Activated CD4-positive, alpha-beta T cell treated with anti-CD3 and anti-CD28 coated beads, Interleukin-2, amount 50 U/mL, for 1 hour (primary cell): ENCODE results near the gene SCGB1A1.
"Not testable (repeated sequence)": the region's sequence is repeated elsewhere in the genome, so short reads cannot be mapped to it uniquely, and the experiment has no call there.

Source experiments
- DNase-seq: peaks from one replicate; pipeline ENCODE4 v3.0.0-alpha.2; 2020

Gene SCGB1A1

DNA sequence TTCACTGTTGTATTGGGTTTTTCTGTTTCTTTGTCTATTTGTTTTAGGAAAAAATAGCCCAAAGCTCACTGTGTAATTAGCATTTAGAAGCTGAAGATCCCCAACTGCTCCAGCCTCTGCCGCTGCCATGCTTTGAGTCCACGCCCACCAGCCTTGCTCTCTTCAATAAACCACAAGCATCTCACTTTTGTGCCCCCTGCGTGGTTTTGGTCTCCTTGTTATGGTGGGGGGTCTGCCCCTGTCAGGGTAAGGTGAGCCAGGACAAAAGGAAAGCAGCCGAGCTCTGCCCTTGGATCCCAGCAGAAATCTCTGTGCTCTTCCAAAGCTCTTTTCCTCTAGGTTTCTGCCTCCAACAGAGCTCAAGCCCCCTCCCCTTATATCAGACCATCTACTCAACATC, 4.2 kb downstream of the SCGB1A1 start:
- no peak for DNase-seq

DNA sequence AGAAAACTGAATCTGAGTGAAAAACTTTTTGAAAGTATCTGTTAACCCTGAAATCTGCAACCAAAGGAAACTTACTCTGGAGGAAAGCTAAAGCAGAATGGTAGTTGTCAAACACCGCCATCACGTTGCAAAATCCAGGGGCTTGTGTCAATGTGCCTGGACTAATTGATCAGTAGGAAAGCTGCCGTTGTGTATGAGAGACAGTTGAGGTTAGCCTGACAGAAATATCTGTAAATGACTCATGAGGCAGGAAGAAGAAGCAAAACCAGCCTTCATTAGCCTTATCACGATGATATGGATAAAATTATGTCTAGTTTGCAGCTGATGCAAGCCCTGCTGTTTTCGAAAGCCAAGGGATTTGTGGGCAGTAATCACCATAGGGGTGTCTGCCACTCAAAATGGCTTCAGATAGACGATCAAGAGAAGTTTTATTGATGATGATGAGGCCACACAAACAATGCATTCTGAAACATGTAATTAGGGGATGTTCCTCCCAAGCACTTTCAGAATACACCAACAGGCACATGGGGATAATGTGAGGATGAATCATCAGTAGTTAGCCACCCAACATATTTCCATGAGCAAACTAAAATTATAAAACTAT, 8.9 kb downstream of the SCGB1A1 start:
- no peak for DNase-seq

DNA sequence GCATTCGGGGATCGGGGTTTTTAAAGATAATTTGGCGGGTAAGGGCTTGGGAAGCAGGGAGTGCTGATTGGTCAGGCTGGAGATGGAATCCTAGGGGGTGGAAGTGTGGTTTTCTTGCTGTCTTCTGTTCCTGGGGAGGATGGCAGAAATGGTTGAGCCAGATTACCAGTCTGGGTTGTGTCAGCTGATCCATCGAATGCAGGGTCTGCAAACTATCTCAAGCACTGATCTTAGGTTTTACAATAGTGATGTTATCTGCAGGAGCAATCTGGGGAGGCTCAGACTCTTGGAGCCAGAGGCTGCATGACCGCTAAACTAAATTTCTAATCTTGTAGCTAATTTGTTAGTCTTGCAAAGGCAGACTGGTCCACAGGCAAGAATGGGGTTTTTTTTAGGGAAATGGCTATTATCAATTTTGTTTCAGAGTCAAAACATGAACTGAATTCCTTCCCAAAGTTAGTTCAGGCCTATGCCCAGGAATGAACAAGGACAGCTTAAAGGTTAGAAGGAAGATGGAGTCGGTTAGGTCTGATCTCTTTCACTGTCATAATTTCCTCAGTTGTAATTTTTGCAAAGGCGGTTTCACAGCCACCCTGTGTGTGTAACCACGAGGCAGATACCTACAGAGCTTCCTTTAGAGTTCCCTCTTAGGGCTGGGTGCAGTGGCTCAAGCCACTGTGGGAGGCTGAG, 10.2 kb downstream of the SCGB1A1 start:
- DNase-seq: no peak

- no peak for DNase-seq
Observed at GRCh38 chr11:62430425-62430824, 11.6 kb downstream of the SCGB1A1 start.

DNA sequence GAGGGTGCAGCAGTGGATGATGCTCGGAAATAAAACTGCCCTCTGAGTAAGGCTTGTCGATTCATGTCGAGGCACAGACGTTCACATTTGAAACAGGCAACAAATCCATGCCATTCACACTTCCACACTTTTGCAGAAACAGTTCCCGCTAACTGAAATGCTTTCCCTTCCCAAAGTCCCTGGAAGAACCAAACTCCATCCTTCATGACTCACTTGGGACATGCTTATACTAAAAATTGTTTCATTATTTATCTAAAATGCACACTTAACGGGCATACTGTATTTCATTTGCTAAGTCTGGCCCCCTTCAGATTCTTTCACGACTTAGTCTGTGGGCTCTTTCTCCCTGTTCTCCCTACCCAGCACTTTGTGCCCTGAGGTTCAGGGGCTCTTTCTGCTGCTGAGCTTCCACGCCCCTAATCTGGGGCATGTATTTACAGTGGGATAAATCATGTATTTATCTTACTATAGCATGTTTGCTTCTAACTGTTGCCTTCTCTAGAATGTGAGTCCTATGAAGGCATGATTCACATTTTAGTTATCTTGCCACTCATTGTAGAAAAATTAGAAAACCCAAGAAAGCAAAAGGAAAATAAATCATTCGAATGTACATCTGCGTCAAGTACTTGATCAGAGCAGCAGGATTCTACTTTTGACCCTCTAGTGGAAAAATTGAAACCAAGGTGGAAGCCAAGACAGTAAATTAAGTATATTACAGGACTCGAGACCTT, 12.5 kb downstream of the SCGB1A1 start:
- DNase-seq: no peak

DNA sequence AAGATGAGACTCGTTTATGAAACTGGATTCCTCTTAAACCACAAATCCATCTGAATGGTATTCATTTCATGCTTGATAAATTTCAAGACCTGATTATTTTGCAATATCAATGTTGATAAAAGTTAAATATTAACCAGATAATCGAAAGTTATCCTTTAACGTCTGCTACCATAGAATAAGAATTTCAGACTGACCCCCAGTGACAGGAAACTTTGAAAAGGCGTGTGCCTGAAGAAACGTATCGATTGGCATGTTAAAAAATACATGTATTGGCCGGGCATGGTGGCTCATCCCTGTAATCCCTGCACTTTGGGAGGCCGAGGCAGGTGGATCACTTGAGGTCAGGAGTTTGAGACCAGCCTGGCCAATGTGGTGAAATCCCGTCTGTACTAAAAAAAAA, 13.9 kb downstream of the SCGB1A1 start:
- no peak for DNase-seq

DNA sequence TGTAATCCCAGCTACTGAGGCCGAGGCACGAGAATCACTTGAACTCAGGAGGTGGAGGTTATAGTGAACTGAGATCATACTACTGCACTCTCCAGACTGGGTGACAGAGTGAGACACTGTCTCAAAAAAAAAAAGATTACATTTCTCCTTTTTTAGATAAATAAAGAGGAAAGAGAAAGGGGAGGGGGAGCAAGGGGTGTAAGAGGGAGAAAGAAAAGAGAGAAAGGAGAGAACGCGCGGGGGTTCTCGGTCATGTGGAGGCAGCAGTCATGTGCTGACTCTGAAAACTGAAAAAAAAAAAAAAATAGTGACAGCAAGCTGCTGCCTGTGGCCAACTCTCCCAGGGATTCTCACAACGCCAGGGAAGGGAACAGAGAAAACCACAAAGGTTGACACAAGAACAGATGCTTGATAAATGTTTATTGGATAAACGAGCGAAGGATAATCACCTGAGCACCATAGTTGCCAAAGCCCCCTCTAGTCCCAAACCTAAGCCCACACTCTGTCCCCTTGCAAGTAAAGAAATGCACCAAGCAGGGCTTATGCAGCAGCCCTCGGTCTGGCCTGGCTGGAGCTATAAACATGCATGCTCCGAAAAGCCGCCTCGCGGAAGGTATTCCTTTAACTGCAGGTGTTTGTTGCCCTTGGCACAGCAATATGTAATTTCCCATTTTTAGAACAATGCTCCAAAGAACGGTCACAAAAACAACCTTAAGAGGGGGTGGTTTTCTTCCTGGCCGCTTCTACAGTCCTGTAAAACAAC, 14.5 kb downstream of the SCGB1A1 start:
- DNase-seq: no peak

- no peak for DNase-seq
Observed at GRCh38 chr11:62433904-62434276, 15.1 kb downstream of the SCGB1A1 start.

DNA sequence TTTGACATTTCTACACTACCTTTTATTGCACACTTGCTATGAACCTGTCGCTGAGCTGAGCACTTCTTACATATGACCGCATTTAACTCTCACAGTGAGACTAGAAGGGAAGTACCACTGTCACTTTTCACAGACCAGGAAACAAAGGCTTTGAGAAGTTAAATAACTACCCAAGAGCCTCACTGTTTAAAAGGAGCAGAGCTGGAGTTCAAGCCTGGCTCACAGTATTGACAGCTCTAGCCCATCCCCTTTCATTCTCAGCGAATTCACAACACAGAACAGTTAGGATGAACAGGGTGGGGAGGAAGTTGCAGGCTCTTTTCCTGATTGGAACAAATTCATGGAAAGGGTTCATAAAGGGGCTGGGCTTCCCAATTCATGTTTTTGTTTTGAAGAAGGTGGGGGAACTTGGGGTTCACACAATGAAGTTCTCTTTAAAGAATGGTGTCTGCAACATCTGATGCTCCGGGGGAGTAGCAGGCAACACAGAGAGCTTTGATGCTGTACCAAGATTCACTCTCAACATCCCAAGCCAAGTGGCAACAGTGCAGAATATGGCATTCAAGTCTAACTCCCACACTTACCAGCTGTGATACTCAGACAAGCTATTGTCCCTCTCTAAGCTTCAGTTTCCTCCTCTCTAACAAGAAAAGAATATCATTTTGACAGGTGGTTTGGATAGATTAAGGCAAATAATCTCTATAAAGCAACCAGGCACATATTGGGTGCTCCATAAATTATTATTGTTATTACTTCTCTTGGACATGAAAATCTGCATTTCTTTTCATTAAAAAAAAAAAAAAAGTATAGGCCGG, 17.2 kb downstream of the SCGB1A1 start:
- DNase-seq: no peak

GRCh38 chr11:62437616-62438015, 18.8 kb downstream of the SCGB1A1 start:
- no peak for DNase-seq

- DNase-seq: no peak
Observed at GRCh38 chr11:62438641-62439040, 19.8 kb downstream of the SCGB1A1 start.

- no peak for DNase-seq
Observed at GRCh38 chr11:62439785-62440602, 21.2 kb downstream of the SCGB1A1 start.

GRCh38 chr11:62443390-62444235, 24.8 kb downstream of the SCGB1A1 start:
- DNase-seq: no peak

- peak; percentile 11 for DNase-seq
Observed at GRCh38 chr11:62444236-62444833, 25.5 kb downstream of the SCGB1A1 start.

- no peak for DNase-seq
Observed at GRCh38 chr11:62444835-62445234, 26.0 kb downstream of the SCGB1A1 start.

DNA sequence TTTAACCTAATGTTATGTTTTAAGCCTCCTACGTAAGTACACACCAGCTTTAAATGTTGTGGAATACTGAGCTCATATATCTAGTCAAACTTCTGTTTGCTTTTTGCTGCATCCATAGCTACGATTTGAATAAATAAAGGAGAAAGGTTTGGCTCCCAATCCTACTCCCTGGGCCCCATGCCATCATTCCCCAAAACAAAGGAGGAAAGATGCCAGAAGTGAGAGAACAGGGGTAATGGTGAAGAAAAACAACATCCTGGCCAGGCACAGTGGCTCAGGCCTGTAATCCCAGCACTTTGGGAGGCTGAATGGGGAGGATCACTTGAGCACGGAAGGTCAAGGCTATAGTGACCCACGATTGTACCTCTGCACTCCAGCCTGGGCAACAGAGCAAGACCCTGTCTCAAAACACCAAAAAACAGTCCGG, 26.5 kb downstream of the SCGB1A1 start:
- DNase-seq: no peak

DNA sequence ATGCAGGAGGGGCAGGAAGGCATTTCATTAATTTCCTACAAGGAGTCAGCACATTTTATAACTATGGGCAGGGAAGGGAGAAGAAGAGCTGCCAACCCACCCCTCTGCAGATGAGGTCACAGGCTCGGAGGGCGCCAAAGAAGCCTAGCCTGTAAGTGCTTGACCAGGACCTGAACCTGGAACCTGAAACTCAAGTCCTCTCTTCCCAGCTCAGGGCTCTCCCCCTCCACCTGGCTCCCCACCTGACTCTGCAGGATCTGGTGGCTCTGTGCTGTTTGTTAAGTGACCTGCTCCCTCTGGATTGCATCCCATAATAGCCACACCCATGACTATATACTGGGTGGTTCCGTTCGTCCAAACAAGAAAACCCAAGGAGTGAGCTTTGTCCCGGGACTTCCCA, 27.3 kb downstream of the SCGB1A1 start:
- DNase-seq: no peak

DNA sequence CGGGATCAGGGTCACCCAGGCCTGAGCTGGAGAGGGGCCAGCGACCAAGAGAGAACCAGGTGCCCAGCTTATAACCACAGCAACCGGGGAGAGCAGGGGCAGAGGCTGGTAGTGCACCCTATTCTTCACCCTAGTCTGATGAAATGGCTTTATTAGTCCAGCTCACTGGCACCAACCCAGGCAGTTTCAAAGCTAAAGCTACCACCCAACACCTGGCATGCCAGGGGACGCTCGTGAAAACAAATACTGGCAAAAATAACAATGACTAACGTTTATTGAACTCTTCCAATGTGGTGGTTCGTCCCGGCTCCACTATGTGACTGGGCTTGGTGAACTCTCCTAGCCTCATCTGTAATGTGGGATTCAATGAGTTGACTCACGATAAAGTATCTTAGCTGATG, 30.6 kb downstream of the SCGB1A1 start:
- DNase-seq: no peak

GRCh38 chr11:62449912-62450311, 31.1 kb downstream of the SCGB1A1 start:
- DNase-seq: not testable (repeated sequence)

- no peak for DNase-seq
Observed at GRCh38 chr11:62450543-62451240, 31.9 kb downstream of the SCGB1A1 start.
